HEK293 (cell line): ENCODE measurements around the gene KDM4C.

Experiments used
- CTCF ChIA-PET: fragments of 350-600 bp; formaldehyde crosslinking; extraction: SDS; loops from one replicate; lab custom pipeline; 2021; ENCODE audit warnings: antibody characterized with exemption; lab: Yijun Ruan, JAX
- POLR2A ChIA-PET: fragments of 300-600 bp; formaldehyde crosslinking; extraction: SDS; loops from one replicate; lab custom pipeline; 2020; ENCODE audit warnings: antibody characterized with exemption, inconsistent platforms; lab: Yijun Ruan, JAX
- H3K27ac ChIP-seq: fragments of 200-500 bp; sonication (Bioruptor generic); 2 replicates; pipeline ENCODE4 v1.5.1; 2014; ENCODE audit warnings: low read depth, low read length, control low read depth, inconsistent platforms; ENCODE audit errors: extremely low read depth
- H3K36me3 ChIP-seq, 2 experiments: fragments of 200-500 bp in 1 of 2; sonication (Bioruptor generic) in 1 of 2; 1 replicate in 1 of 2; 2 replicates in 1 of 2; pipeline ENCODE4 v1.5.1; 2014 to 2017; ENCODE audit warnings: inconsistent platforms in 2 of 2, low read length in 2 of 2; ENCODE audit not compliant: control insufficient read depth in 2 of 2, insufficient read depth in 1 of 2
- H3K4me1 ChIP-seq: fragments of 200-500 bp; sonication (Bioruptor generic); 2 replicates; pipeline ENCODE4 v1.5.1; 2014; ENCODE audit warnings: mild to moderate bottlenecking, low read length, inconsistent platforms; ENCODE audit not compliant: control insufficient read depth, insufficient read depth
- H3K4me3 ChIP-seq: 2 replicates; pipeline ENCODE4 v1.5.1; 2011; ENCODE audit warnings: low read depth, mild to moderate bottlenecking, control low read depth, low read length, moderate library complexity
- H3K9me3 ChIP-seq: fragments of 200-500 bp; sonication (Bioruptor generic); 2 replicates; pipeline ENCODE4 v1.5.1; 2014; ENCODE audit warnings: low read depth, low read length, inconsistent platforms; ENCODE audit not compliant: control insufficient read depth, insufficient read depth
- ATF2 ChIP-seq: fragments of 450-650 bp; formaldehyde crosslinking; IDR thresholded peaks from 2 replicates; pipeline ENCODE4 v1.5.1; 2016; ENCODE audit warnings: missing biosample characterization, missing genetic modification characterization, low read depth
- HIC1 ChIP-seq: fragments of 450-650 bp; formaldehyde crosslinking; IDR thresholded peaks from 2 replicates; pipeline ENCODE4 v1.5.1; 2016; ENCODE audit warnings: missing biosample characterization, missing genetic modification characterization
- KLF16 ChIP-seq: fragments of 450-650 bp; formaldehyde crosslinking; IDR thresholded peaks from 2 replicates; pipeline ENCODE4 v1.5.1; 2017; ENCODE audit warnings: missing biosample characterization, missing genetic modification characterization
- PATZ1 ChIP-seq: fragments of 450-650 bp; formaldehyde crosslinking; IDR thresholded peaks from 2 replicates; pipeline ENCODE4 v1.5.1; 2016; ENCODE audit warnings: missing biosample characterization, missing genetic modification characterization
- PRDM4 ChIP-seq: fragments of 450-650 bp; formaldehyde crosslinking; IDR thresholded peaks from 2 replicates; pipeline ENCODE4 v1.5.1; 2017; ENCODE audit warnings: missing biosample characterization, missing genetic modification characterization
- SALL2 ChIP-seq: fragments of 450-650 bp; formaldehyde crosslinking; IDR thresholded peaks from 2 replicates; pipeline ENCODE4 v1.5.0; 2017; ENCODE audit warnings: missing biosample characterization, mild to moderate bottlenecking, missing genetic modification characterization, borderline replicate concordance
- SCRT1 ChIP-seq: fragments of 450-650 bp; formaldehyde crosslinking; IDR thresholded peaks from 2 replicates; pipeline ENCODE4 v1.5.1; 2016; ENCODE audit warnings: missing biosample characterization, missing genetic modification characterization, borderline replicate concordance
- SETDB1 ChIP-seq: IDR thresholded peaks from one replicate; pipeline ENCODE4 v1.6.1; 2017; ENCODE audit warnings: mild to moderate bottlenecking, low read length, moderate library complexity, mixed read lengths; ENCODE audit not compliant: insufficient read length
- WT1 ChIP-seq: fragments of 450-650 bp; formaldehyde crosslinking; IDR thresholded peaks from 2 replicates; pipeline ENCODE4 v1.5.1; 2016; ENCODE audit warnings: missing biosample characterization, missing genetic modification characterization
- YY2 ChIP-seq: fragments of 450-650 bp; formaldehyde crosslinking; IDR thresholded peaks from 2 replicates; pipeline ENCODE4 v1.5.1; 2016; ENCODE audit warnings: missing biosample characterization, missing genetic modification characterization
- ZBTB11 ChIP-seq: fragments of 450-650 bp; formaldehyde crosslinking; conservative IDR thresholded peaks from 2 replicates; pipeline ENCODE4 v1.5.1; 2016; ENCODE audit warnings: low read depth, missing biosample characterization, missing genetic modification characterization
- ZNF10 ChIP-seq: fragments of 450-650 bp; formaldehyde crosslinking; IDR thresholded peaks from 2 replicates; pipeline ENCODE4 v1.5.1; 2017; ENCODE audit warnings: missing biosample characterization, missing genetic modification characterization
- ZNF292 ChIP-seq: fragments of 450-650 bp; formaldehyde crosslinking; IDR thresholded peaks from 2 replicates; pipeline ENCODE4 v1.5.1; 2016; ENCODE audit warnings: low read depth, missing biosample characterization, missing genetic modification characterization, borderline replicate concordance
- ZNF366 ChIP-seq: fragments of 450-650 bp; formaldehyde crosslinking; conservative IDR thresholded peaks from 2 replicates; pipeline ENCODE4 v1.5.1; 2016; ENCODE audit warnings: missing biosample characterization, missing genetic modification characterization
- ZNF488 ChIP-seq: fragments of 450-650 bp; formaldehyde crosslinking; IDR thresholded peaks from 2 replicates; pipeline ENCODE4 v1.5.1; 2016; ENCODE audit warnings: missing biosample characterization, missing genetic modification characterization
- ZNF555 ChIP-seq: fragments of 450-650 bp; formaldehyde crosslinking; conservative IDR thresholded peaks from 2 replicates; pipeline ENCODE4 v1.5.1; 2017; ENCODE audit warnings: missing biosample characterization, mild to moderate bottlenecking, missing genetic modification characterization, inconsistent platforms
- ZNF629 ChIP-seq: fragments of 450-650 bp; formaldehyde crosslinking; IDR thresholded peaks from 2 replicates; pipeline ENCODE4 v1.5.1; 2017; ENCODE audit warnings: missing biosample characterization, missing genetic modification characterization
- ZNF747 ChIP-seq: fragments of 450-650 bp; formaldehyde crosslinking; IDR thresholded peaks from 2 replicates; pipeline ENCODE4 v1.5.1; 2016; ENCODE audit warnings: missing biosample characterization, missing genetic modification characterization
- ZNF792 ChIP-seq: fragments of 450-650 bp; formaldehyde crosslinking; IDR thresholded peaks from 2 replicates; pipeline ENCODE4 v1.5.1; 2016; ENCODE audit warnings: missing biosample characterization, missing genetic modification characterization

Gene KDM4C

GRCh38 chr9:6896562-6896961, 138.8 kb downstream of the KDM4C start (continued):
- no peak for TF ChIP-seq PATZ1 (tag by site-specific recombination)

- no peaks in the 10 kb centered on the region for H3K4me1 ChIP-seq
- CTCF ChIA-PET: interaction anchor here (0.6 to 1.0 kb wide), 3 partner anchors 12 to 115 kb away, joined by 3 to 4 read pairs (median 3); no protein-coding TSS in a partner anchor
- H3K27ac ChIP-seq: no peak overlapping the region
- peaks cover 0 to 4% of the 10 kb centered on the region in 2 experiments; a peak in 1 of 3 replicates for H3K36me3 ChIP-seq
- no peak overlapping the region for H3K4me3 ChIP-seq
- no peaks in the 10 kb centered on the region for H3K9me3 ChIP-seq
- TF ChIP-seq ZNF747 (tag by site-specific recombination) (no peak), YY2 (no peak), ZNF10 (no peak), ZNF629 (tag by site-specific recombination) (no peak), ZNF292 (tag by site-specific recombination) (no peak), ZNF555 (tag by site-specific recombination) (no peak), PRDM4 (tag by site-specific recombination) (no peak), SALL2 (tag by site-specific recombination) (no peak), HIC1 (no peak), WT1 (tag by site-specific recombination) (no peak), ATF2 (tag by site-specific recombination) (no peak), ZBTB11 (tag by site-specific recombination) (no peak), ZNF366 (tag by site-specific recombination) (no peak), SCRT1 (no peak), ZNF792 (tag by site-specific recombination) (no peak), ZNF488 (tag by site-specific recombination) (no peak), SETDB1 (no peak), KLF16 (tag by site-specific recombination) (no peak)
- TF ChIP-seq, all 188 proteins: peak for 0
- POLR2A ChIA-PET: no interaction called here
Measured at GRCh38 chr9:6897207-6897822, 139.5 kb downstream of the KDM4C start.
